NCI-H748 (cell line): ENCODE results near the gene PYROXD2.

ENCODE experiments used
- DNase-seq: peaks from one replicate; lab custom pipeline; 2025; ENCODE audit not compliant: unreplicated experiment; lab: John Stamatoyannopoulos, UW

The PYROXD2 gene

GRCh38 chr10:98340261-98340939 lies 74.6 kb downstream of the PYROXD2 start:
- DNase-seq: peak; percentile 20

DNA sequence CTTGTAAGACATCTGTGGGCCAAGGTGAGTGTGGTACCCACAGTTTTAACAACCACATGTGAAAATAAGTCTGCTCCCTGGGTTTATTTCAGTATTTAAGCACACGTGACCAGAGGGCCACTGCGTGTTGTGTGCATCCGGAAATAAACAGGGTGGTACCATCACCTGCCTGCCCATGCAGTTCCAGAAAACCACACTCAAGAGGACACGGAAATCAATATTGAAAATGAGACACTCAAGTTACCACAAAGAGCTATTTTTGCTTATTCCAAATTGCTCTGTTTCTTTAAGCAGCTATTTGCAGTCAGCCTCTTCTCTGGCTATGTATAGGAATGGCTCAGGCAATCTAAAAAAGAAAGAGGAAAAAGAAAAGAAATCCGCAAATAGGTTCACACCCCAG lies 75.2 kb downstream of the PYROXD2 start:
- peak; percentile 48 for DNase-seq

GRCh38 chr10:98338896-98339295 lies 76.1 kb downstream of the PYROXD2 start:
- DNase-seq: no peak

GRCh38 chr10:98338318-98338717 lies 76.7 kb downstream of the PYROXD2 start:
- no peak for DNase-seq

- DNase-seq: no peak
Observed at GRCh38 chr10:98337484-98337883, 77.5 kb downstream of the PYROXD2 start.
